HFF-Myc (cell line): ENCODE data around the gene CENATAC.

Source experiments
- DNase-seq: peaks from one replicate; pipeline ENCODE4 v3.0.0-alpha.2; 2011; ENCODE audit warnings: low read depth; ENCODE audit errors: extremely low read depth
- H3K4me3 ChIP-seq: replicated peaks from 2 replicates; pipeline ENCODE4 v1.5.1; 2011; ENCODE audit warnings: low read depth, mild to moderate bottlenecking, control low read depth, low read length
- CTCF ChIP-seq: IDR thresholded peaks from 2 replicates; pipeline ENCODE4 v1.5.1; 2012; ENCODE audit warnings: mild to moderate bottlenecking, low read depth, low read length, control low read depth; ENCODE audit errors: missing control alignments

Gene CENATAC

GRCh38 chr11:118998388-118998717, 415 bp downstream of the CENATAC start:
- TF ChIP-seq CTCF, result no peak
- no peak for DNase-seq

DNA sequence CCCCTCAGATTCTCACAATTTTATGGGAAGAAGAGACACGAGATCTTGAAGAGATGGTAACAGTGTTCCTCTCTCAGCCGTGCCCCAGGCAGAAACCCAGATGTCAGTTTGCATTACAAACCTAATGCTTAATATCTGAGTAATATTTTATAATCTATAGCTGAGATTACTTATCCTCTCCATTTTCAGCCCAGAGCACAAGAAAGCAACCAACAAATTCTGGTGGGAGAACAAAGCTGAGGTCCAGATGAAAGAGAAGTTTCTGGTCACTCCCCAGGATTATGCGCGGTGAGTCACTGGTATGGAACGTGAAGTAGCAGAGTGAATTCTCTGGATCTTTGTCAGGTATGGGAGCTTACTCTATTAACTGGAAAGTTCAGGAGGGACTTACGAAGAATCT, 884 bp downstream of the CENATAC start:
- peak; percentile 60 for DNase-seq
- no peak for TF ChIP-seq CTCF
- peak overlapping the region; percentile 89 for H3K4me3 ChIP-seq

More at GRCh38 chr11:118998388-118998717, 415 bp downstream of the CENATAC start:
- peak overlapping the region; percentile 89 for H3K4me3 ChIP-seq

DNA sequence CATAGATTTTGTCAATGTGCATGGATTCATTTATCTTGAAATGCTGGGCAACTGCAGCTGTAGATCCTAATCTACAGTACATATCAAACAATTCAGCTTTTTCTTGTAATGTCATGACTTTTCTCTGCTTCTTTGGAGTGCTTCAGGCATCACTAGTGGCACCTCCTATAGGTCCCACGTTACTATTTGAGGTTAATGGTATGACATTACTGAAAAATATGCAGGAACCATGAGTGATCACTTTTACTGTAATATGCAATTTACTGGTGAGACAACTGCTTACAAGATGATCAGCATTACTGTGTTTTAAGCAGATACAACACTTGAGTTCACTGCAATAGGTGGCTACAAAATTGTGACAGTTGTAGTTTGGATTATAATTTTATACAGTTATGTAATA, 3.0 kb downstream of the CENATAC start:
- no peak for DNase-seq
- no peak overlapping the region for H3K4me3 ChIP-seq
- TF ChIP-seq CTCF, result no peak

- DNase-seq, result no peak
These were observed 8.7 kb downstream of the CENATAC start for GRCh38 chr11:119006656-119007055.

DNA sequence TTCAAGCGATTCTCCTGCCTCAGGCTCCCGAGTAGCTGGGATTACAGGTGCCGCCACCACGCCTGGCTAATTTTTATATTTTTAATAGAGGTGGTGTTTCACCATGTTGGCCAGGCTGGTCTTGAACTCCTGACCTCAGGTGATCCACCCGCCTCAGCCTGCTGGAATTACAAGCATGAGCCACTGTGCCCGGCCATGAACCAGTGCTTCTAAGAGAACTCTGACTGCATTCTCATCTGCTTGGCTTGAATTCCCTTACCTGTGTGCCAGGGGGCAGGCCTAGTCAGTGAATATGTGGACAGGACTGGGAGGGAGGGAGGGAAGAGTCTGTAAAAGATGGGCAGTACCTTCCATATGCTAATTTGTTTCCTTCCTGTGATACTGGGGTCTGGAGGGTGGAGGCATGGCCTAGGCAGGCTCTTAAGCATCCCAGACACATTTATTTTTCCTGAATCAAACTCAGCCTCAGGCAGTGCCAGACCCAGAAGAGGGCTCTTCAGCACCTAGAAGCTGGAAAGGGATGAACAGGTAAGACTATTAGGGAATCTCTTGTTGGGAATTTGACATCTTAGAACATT, 13.6 kb downstream of the CENATAC start:
- TF ChIP-seq CTCF, result no peak
- DNase-seq, result no peak
- no peak overlapping the region for H3K4me3 ChIP-seq

More at GRCh38 chr11:119006656-119007055, 8.7 kb downstream of the CENATAC start:
- no peak for TF ChIP-seq CTCF
- H3K4me3 ChIP-seq, result no peak overlapping the region

- no peak for DNase-seq
- no peak for TF ChIP-seq CTCF
- no peak overlapping the region for H3K4me3 ChIP-seq
These were observed 14.8 kb downstream of the CENATAC start for GRCh38 chr11:119012629-119013170.

DNA sequence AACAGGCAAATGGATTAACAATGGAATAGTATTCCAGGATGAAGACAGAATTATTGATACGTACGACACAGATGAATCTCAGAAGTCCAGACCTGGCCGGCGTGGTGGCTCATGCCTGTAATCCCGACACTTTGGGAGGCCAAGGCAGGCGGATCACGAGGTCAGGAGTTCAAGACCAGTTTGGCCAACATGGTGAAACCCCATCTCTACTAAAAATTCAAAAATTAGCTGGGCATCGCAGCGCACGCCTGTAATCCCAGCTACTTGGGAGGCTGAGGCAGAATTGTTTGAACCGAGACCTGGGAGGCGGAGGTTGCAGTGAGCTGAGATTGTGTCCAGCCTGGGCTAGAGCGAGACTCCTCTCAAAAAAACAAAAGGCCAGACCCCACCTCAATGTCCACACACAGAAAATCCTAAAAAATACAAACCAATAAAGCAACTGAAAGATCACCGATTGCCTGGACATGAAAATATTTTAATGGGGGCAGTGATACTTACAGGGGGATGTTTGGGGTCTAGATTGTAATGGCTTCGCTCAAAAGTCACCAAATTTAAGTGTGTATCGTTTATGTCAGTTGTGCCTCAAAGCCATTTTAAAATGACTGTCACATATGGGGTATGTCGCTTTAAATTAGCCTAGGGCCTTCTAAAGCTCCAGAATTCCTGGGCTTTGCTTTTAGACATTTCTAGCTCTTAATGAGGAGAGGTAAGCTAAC, 16.4 kb downstream of the CENATAC start:
- no peak for TF ChIP-seq CTCF
- H3K4me3 ChIP-seq, result no peak overlapping the region
- DNase-seq, result no peak
